GM19240 (cell line): ENCODE data around the gene OR11H1.
"Not testable (repeated sequence)": the region's sequence is repeated elsewhere in the genome, so short reads cannot be mapped to it uniquely, and the experiment has no call there.

Experiments
- DNase-seq: peaks from one replicate; pipeline ENCODE4 v3.0.0; 2011; ENCODE audit warnings: low spot score; ENCODE audit not compliant: insufficient read length

OR11H1 gene, protein sequence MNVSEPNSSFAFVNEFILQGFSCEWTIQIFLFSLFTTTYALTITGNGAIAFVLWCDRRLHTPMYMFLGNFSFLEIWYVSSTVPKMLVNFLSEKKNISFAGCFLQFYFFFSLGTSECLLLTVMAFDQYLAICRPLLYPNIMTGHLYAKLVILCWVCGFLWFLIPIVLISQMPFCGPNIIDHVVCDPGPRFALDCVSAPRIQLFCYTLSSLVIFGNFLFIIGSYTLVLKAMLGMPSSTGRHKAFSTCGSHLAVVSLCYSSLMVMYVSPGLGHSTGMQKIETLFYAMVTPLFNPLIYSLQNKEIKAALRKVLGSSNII

DNA sequence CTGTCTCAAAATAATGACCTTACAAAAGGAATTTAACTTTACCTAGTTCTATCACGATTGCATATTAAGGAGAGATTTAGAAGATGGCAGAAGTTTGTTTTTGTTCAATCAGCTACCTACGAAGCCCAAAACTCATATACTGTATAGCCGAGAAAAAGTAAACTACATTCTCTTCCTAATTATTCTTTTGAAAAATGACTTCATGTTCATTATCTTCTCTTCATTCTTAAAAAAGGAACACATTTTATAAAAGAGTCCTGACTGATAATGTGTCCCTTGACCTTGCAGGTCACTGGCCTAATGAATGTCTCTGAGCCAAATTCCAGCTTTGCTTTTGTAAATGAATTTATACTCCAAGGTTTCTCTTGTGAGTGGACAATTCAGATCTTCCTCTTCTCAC lies at the start of gene OR11H1:
Gene OR11H1, plus strand, starts transcription at position 301 of the 400 bp plus-strand sequence. Its CDS starts 0 bp downstream, at position 301.
- not testable (repeated sequence) for DNase-seq

DNA sequence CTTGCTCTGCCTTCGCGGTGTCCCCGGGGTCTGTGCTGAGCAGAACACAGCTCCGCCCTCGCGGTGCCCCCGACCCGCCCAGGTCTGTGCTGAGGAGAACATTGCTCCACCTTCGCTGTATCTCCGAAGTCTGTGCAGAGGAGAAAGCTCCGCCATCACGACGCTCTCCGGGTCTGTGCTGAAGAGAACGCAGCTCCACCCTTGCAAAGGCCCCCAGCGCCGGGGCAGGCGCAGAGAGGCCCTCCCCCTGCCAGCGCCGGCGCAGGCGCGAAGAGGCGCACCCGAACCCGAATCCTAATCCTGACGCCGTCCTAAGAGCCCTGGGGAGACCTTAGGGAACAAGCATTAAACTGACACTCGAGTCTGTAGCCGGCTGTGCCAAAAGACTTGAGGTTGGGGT lies 18.0 kb upstream of the OR11H1 start:
- not testable (repeated sequence) for DNase-seq

GRCh38 chr22:15515896-15516295 lies 12.1 kb upstream of the OR11H1 start:
- not testable (repeated sequence) for DNase-seq

GRCh38 chr22:15553767-15554166 lies 25.8 kb downstream of the OR11H1 start:
- not testable (repeated sequence) for DNase-seq

- DNase-seq, result not testable (repeated sequence)
Observed at GRCh38 chr22:15563461-15563860, 35.5 kb downstream of the OR11H1 start.

GRCh38 chr22:15565063-15565462 lies 37.1 kb downstream of the OR11H1 start:
- not testable (repeated sequence) for DNase-seq
